Testis (tissue), 5 donors: ENCODE results near the gene KLHL21. TPM values are rescaled to one million over a fixed set of nuclear protein-coding genes. Genes with fewer than 3 reads are reported as not detected.
A peak's percentile ranks its signal among the peaks of the same experiment; 100 is the strongest.

Experiments used
- DNase-seq: peaks from one replicate; pipeline ENCODE4 v3.0.0-alpha.2; 2019
- H3K27ac ChIP-seq, 2 donors: fragments of 200-600 bp; sonication (generic); one replicate each; pipeline ENCODE4 v1.5.1; 2019
- H3K27me3 ChIP-seq: fragments of 200-600 bp; sonication (generic); one replicate; pipeline ENCODE4 v1.5.1; 2019
- H3K36me3 ChIP-seq: fragments of 200-600 bp; sonication (generic); one replicate; pipeline ENCODE4 v1.5.1; 2017; ENCODE audit warnings: low read depth; ENCODE audit errors: missing control alignments
- H3K4me1 ChIP-seq: fragments of 200-600 bp; sonication (generic); one replicate; pipeline ENCODE4 v1.5.1; 2019
- H3K4me3 ChIP-seq, 2 donors: fragments of 200-600 bp; sonication (generic); one replicate each; pipeline ENCODE4 v1.5.1; 2017 to 2019
- H3K9me3 ChIP-seq: fragments of 200-600 bp; sonication (generic); one replicate; pipeline ENCODE4 v1.5.1; 2017
- CTCF ChIP-seq, 3 experiments: fragments of 450-650 bp in 2 of 3; fragments of 200-600 bp in 1 of 3; sonication (generic) in 1 of 3; IDR thresholded peaks; one replicate each; pipeline ENCODE4 v1.5.1; 2016 to 2019; ENCODE audit warnings: antibody characterized with exemption in 3 of 3, mild to moderate bottlenecking in 2 of 3, moderate library complexity in 1 of 3
- POLR2A ChIP-seq: fragments of 450-650 bp; IDR thresholded peaks from one replicate; pipeline ENCODE4 v1.6.1; 2017; ENCODE audit warnings: antibody characterized with exemption, mild to moderate bottlenecking, moderate library complexity
- WGBS, 2 donors: methylation state at CpG; one replicate each; pipeline ENCODE4 v1.1.5; 2018; 5-methylcytosine and 5-hydroxymethylcytosine counted together
- intact Hi-C: fragments of 100-400 bp; cut with DNase I; formaldehyde crosslinking; loops from one replicate; pipeline ENCODE4 v1.15.1; 2023; ENCODE audit warnings: low total_unique reads
- long read RNA-seq, 2 donors: transcript quantifications; one replicate each; lab custom pipeline, GENCODE V29; 2026
- polyA plus RNA-seq: library from polyadenylated mRNA; stranded (reverse); fragments of 350-450 nt; fragmentation: Illumina TruSeq; extraction: RNeasy Lipid Tissue Mini Kit (QIAGEN cat#74804); gene quantifications from one replicate; pipeline ENCODE4 v1.2.3, GENCODE V29; 2014; ENCODE audit warnings: low read depth, low replicate concordance; ENCODE audit not compliant: insufficient read depth
- total RNA-seq, 2 donors: library from RNA; depleted of rRNA; stranded (reverse); fragments of >200 nt; gene quantifications; one replicate each; pipeline ENCODE4 v1.2.3, GENCODE V29; 2016

Gene KLHL21
- total RNA-seq = 10 to 100 TPM; 71.7 to 84.6 TPM
- 31.1 TPM for polyA plus RNA-seq
- long read RNA-seq, donor 1, full-length matches to known transcripts = 6 of 195 reads
- long read RNA-seq, donor 1, partial matches to known transcripts = 140 of 195 reads
- long read RNA-seq, donor 1, other reads (novel, unspliced or antisense) = 49 of 195 reads
- long read RNA-seq, donor 2, full-length matches to known transcripts = 8 of 8 reads
- long read RNA-seq, donor 2, partial matches to known transcripts = 0 of 8 reads
- long read RNA-seq, donor 2, other reads (novel, unspliced or antisense) = 0 of 8 reads

- peak; percentile 89 for DNase-seq
- H3K36me3 ChIP-seq = no peaks in the 10 kb centered on the region
- intact Hi-C loops = no loop called here
- 0 to 1% methylated on average over 6 to 42 of the region's 84 CpGs for WGBS, 2 donors
- H3K4me3 ChIP-seq = peak within 1 kb of the TSS; percentile 96
- H3K27ac ChIP-seq = peak within 1 kb of the TSS; percentile 97 to 99
- H3K27me3 ChIP-seq = no peaks in the 10 kb centered on the region
- peaks cover 37% of the 10 kb centered on the region for H3K4me1 ChIP-seq
- H3K9me3 ChIP-seq = no peaks in the 10 kb centered on the region
- peak; percentile 31 for TF ChIP-seq POLR2A
- no peak for TF ChIP-seq CTCF (IDR thresholded peaks at IDR 0.05)
Measured at GRCh38 chr1:6602669-6603237, at the start of gene KLHL21. Gene KLHL21 (minus strand): TSS chr1:6602869. CDS start chr1:6602817, 52 bp downstream.

GRCh38 chr1:6651909-6652308 is 49.2 kb upstream of the KLHL21 start:
- peaks cover 11% of the 10 kb centered on the region for H3K4me1 ChIP-seq
- 58 to 88% methylated on average over 14 to 17 of the region's 17 CpGs for WGBS, 2 donors

GRCh38 chr1:6648556-6648955 is 45.9 kb upstream of the KLHL21 start:
- Histone ChIP-seq H3K4me3 (no peak overlapping the region), H3K4me1 (peaks cover 11% of the 10 kb centered on the region), H3K9me3 (no peaks in the 10 kb centered on the region), H3K27ac (no peak overlapping the region), H3K27me3 (no peaks in the 10 kb centered on the region), H3K36me3 (no peaks in the 10 kb centered on the region)
- TF ChIP-seq POLR2A = no peak
- no peak for TF ChIP-seq CTCF (IDR thresholded peaks at IDR 0.05)
- intact Hi-C loops = no loop called here
- DNase-seq = no peak
- 84 to 91% methylated on average over 6 of the region's 6 CpGs for WGBS, 2 donors

More at GRCh38 chr1:6651909-6652308, 49.2 kb upstream of the KLHL21 start:
- Histone ChIP-seq H3K27me3 (no peaks in the 10 kb centered on the region), H3K27ac (no peak overlapping the region), H3K4me3 (no peak overlapping the region), H3K36me3 (no peaks in the 10 kb centered on the region), H3K9me3 (no peaks in the 10 kb centered on the region)
- TF ChIP-seq CTCF (IDR thresholded peaks at IDR 0.05) = no peak
- TF ChIP-seq POLR2A = no peak
- no peak for DNase-seq
- intact Hi-C loops = no loop called here

- H3K27ac ChIP-seq = no peak overlapping the region
- intact Hi-C loops = no loop called here
- peaks cover 7% of the 10 kb centered on the region for H3K4me1 ChIP-seq
- peak; percentile 28 for DNase-seq
- H3K9me3 ChIP-seq = no peaks in the 10 kb centered on the region
- 52 to 67% methylated on average over 10 of the region's 10 CpGs for WGBS, 2 donors
- no peaks in the 10 kb centered on the region for H3K27me3 ChIP-seq
- H3K36me3 ChIP-seq = no peaks in the 10 kb centered on the region
- H3K4me3 ChIP-seq = no peak overlapping the region
- TF ChIP-seq POLR2A (no peak), CTCF (IDR thresholded peaks at IDR 0.05) (peak; percentile 47 to 68 (median 63))
Measured at GRCh38 chr1:6646499-6647148, 44.0 kb upstream of the KLHL21 start.
